ENCODE measurements around the gene ITGA5.

Gene ITGA5

DNA sequence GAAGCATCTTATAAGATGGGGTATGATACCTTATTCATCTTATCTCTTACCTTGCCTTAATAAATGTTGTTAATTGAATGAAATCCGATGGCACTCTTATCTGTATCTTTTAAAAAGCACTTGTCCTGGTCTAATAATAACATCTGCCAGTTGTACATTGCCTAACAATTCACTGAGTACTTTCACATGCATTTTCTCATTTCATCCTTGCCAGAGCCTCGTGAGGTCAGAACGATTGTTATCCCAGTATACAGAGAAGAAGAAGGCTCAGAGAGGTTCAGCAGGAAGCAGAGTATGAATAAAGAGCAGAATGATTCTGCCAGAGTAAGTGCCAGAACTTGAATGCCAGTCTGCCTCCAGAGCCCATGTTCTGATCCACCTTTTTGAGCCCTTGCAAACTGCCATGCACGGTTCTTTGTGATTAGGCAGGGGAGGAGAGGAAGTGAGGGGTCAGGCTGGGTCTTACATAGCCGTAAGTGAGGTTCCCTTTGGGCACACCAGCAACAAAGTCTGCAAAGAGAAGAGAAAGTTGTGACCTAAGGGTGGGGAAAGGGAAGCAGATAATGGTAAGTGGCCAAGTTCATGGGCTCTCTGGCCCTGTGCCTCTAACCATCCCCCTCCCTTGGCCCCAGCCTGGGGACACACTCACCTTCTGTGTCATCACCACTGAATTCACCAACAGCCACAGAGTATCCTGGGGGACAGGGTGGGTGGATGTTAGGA lies 11.7 kb downstream of the ITGA5 start:
- DNase-seq: no peak

DNA sequence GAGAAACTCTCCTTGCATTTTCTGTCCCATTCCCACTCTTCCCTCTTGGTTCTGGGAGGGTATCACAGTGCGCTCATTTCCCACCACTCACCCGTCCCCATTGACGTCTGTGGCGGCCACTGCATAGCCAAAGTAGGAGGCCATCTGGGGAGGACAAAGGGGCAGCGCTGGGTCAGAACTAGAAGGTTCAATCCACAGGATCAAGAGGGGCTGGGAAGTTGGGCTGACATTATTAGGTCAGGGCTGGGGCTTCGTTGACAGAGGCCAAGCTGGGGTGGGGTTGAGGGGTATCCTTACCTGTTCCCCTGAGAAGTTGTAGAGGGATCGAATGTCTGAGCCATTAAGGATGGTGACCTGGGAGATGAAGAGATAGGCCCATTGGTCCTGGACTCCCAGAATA lies 13.5 kb downstream of the ITGA5 start:
- DNase-seq: no peak

DNA sequence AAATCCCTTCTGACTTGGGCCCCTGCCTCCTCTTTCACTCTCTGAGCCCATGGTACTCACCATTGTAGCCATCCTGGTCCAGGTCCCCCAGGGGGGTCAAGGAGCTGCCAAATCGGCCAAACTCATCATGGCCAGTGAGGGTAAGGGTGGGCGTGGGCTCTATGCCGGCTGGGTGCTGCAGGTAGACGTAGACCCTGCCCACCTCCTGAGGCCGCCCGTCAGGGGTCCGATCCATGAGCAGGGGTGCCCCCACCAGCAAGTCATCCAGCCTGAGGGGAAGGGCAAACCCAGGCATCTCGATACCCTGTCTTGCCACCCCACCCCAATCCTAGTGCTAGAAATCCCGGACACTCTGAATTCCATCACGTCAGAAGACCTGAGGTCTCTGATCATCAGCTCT lies 14.0 kb downstream of the ITGA5 start:
- no peak for DNase-seq

DNA sequence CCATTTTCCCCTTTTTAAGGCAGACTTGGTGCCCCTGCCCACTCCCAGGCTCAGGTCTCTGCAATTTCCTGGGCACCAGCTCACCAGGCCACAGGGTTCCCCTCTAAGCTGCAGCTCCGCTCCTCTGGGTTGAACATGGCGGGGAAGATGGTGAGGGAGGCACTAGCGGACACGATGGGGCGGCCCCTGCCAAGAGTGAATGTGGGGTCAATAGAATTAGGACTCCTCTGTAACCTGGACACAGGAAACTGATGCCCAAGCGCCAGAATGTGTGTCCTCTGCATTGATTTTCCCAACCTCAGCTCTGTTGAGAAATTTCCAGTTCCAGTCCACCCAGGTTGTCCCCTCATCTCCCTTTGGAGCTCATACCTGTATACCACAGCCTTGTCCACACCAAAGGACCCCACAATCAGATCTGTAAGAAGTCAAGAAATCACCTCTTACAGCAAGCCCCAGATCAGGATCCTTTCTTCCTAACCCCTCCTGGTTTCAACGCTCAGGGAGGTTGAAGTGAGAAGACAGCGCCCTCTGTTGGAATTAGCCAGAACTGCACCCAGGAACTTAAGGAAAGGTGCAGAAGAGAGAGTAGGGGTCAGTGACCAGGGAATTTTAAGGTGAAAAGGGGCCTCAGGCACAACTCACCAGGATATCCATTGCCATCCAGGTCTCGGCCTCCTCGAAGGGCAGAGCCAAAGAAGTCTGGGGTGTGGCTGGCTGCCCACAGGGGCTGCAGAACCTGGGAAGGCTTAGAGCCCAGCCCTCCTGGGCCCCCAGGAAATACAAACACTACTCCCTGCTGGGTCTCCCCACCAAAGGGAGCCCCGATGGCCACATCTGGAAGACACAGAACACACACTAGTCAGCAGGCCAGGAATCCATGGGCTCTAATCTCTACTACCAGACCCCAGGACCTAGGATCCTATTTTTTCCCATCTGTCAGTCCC lies 14.7 kb downstream of the ITGA5 start:
- peak; percentile 88 for DNase-seq

DNA sequence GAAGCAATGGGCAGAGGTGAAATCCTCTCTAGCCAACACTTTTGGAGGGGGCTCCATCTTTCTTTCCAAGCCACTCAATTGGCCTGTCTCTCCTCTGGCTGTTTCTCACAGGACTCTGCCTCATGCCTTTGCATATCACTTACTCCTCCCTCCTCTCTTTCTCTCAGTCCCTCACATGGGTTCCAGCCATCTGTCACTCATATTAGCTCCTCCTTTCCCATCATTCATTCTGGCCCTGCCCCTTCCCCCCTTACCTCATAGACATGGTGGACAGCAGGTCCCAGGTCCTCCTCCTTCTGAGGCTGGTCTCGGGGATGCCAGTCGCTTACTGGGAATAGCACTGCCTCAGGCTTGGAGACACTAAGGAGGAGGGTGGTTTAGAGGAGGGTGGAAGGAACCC lies 17.9 kb downstream of the ITGA5 start:
- DNase-seq: no peak

DNA sequence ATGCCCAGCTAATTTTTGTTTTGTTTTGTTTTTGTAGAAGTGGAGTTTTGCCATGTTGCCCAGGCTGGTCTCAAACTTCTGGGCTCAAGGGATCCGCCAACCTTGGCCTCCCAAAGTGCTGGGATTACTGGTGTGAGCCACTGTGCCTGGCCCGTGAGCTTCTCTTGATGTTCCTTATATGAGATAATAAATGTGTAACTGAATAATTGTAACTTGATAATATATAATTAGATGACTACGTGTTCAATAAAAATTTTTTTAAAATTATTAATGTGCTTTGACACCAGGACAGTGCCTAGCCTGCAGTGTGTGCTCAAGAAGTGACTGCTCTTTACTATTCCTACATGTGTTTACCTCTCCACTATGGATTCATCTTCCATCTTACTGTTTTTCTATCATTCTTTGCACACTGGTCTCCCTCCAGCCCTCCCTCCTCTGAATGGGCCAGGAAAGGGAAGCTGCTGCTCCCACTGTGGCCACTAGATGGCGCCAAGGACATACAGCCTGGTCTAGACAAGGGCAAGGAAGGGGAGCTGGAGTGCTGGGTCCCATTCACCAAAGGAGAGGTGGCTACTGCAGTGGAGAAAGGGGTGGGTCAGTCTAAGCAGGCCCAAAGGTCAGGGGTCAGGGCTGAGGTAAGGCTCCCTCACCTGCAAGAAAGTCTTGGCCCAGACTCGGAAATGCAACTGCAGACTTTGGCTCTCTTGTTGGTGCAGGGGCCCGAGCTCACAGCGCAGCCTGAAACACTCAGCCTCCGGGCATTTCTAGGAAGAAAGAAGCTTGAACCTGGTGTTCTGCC lies 19.9 kb downstream of the ITGA5 start:
- DNase-seq: peak; percentile 96

DNA sequence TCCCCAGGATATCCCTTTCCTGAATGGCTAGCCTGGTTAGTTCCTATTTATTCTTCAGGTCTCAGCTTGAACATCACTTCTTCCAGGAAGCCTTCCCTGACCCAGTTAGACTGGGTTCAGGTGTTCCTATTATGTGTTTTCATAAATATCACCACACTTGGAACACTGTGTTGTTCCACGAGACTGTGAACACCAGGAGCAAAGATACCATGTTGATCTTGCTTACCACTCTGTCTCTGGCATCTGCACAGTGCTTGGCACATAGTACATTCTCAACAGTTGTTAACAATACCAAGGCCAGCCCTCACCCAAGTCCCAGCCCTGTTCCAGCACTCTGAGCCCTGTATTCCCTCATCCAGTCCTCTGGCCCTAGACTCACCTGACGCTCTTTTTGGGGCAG lies 20.8 kb downstream of the ITGA5 start:
- DNase-seq: no peak

DNA sequence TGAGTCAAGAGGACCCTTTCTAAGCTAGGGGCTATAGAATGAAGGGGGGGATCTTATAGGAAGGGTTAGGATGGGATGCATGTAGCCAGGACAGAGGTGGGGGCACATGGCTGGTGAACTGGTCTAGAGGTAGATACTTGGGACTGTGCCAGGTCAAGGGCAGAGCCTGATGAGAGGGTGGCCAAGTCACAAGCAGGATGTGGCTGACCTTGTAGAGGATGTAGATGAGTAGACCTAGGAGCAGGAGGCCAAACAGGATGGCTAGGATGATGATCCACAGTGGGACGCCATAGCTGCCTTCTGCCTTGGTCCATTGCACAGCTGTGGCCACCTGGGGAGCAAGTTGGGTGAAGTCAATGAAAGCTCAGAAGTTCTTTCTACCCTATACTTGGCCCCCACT lies 21.9 kb downstream of the ITGA5 start:
- no peak for DNase-seq

DNA sequence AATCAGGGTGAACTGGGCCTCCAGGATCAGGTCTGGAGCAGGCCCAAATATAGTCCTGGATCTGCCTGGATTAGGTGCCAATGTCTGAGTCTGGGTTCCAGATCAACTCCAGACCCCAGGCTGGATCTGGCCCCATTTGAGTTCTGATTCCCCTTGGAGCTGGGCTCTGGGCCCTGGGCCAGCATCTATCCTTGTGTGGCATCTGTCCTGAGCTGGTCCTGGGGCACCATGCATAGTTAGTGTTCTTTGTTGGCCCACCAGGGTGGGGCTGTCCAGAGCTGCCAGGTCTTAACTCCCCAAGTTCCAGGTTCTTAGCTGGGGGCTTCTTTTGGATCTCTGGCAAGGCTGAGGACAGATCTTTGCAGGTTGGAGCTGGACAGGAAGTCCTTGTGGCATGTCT lies 23.5 kb downstream of the ITGA5 start:
- DNase-seq: no peak

DNA sequence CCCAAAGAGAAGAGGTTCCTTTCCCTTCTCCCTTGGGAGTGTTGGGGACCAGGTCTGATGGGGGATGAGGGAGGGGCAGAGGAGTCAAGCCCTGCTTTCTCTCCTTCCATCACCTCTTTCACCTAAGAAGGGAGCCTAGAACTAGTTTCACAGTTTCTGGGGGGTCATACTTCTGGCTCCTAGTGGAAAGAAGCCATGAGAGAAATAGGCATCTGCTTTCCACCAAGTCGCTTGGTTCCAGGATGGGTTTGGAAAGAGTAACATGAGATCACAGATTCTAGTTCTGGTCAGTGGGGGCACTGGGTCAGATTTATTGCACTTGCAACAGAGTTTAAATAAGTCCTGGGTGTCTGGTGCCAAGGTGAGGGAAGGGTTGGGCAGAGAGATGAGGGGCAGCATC lies 24.1 kb downstream of the ITGA5 start:
- no peak for DNase-seq

DNA sequence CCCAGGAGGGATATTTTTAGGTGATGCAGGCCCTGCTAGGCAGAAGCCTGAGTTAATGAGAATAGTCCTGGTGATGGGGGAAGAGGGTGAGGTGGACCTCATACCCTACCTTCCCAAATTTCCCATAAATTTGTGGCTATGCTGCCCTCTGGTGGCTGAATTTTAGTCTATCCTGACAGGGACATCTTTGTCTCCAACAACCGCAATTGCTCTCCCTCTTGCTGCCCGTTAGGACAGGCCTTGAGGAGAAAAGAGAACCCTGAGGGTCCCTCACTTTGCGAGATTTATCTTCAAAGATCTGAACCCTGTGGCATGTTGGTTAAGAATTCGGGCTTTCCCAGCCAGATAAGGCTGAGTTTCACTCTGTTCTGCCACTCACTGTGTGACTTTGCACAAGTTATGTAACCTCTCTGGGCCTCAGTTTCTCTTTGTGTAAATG lies 24.8 kb downstream of the ITGA5 start:
- peak; percentile 75 for DNase-seq

DNA sequence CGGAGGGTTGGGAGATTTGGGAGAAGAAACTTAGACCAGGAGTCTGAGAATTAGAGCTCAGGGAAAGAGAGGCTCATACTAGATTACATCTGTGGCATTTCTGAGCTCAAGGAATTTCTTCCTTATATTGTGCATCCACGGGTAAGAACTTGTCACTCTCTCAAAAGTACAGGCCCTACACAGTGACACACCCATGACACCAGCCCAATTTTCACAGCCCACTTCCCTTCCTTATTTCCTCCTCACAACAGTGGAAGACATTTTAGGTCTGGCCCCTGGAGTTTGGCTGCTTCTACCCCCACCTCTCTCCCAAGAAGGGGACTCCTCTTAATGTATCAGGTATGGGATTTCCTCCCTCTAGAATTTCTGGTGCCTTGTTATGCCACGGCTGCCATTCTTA lies 25.3 kb downstream of the ITGA5 start:
- no peak for DNase-seq

DNA sequence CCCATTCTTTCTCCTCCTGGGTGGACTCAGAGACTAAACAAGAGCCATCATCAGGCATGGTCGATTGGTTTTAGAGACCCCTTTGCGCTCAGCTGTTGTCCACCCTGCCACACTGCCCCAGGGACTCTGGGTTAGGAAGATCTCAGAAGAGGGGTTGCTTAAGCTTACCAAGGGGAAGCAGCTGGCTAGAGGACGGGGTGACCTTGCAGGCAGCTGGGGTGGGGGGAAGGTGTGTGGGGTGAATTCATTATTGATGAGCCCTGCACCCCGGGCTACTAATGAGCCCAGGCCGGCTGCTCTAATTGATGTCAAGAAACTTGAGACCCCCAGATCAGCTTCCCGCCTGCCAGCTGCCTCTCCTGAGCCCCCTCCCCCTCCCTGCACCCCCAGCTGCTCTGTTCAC lies 25.9 kb downstream of the ITGA5 start:
- no peak for DNase-seq

DNA sequence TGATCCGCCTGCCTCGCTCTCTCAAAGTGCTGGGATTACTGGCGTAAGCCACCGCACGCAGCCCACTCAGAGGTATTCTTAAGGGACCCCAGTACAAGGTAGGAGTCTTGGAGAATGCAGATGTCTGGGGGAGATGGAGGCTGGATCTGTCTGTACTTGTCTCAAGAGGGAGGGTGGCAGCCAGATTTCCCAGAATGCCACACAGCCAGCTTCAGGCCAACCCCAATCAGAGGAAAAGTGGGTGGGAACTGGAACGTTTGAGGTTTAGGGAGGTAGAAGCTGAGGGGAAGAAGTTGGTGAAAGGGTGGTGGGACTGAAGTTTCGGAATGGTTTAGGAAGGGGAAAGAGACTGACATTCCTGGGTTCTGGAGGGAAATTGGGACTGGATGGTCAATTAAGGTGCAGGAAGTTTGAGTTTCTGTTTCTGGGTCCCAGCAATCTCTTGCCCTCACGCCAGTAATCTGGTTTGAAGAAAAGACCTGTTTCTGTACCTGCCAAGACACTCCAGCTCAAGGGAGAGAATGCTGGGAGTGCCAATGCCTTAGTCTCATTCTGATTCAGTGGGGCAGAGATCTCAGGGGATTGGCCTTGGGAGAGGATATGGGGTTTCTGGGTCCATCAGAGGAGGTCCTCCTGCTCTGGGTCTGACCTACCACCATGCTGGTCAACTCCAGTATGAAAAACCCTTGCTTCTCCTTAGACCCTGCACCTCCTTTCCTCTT lies 26.4 kb downstream of the ITGA5 start:
- no peak for DNase-seq

DNA sequence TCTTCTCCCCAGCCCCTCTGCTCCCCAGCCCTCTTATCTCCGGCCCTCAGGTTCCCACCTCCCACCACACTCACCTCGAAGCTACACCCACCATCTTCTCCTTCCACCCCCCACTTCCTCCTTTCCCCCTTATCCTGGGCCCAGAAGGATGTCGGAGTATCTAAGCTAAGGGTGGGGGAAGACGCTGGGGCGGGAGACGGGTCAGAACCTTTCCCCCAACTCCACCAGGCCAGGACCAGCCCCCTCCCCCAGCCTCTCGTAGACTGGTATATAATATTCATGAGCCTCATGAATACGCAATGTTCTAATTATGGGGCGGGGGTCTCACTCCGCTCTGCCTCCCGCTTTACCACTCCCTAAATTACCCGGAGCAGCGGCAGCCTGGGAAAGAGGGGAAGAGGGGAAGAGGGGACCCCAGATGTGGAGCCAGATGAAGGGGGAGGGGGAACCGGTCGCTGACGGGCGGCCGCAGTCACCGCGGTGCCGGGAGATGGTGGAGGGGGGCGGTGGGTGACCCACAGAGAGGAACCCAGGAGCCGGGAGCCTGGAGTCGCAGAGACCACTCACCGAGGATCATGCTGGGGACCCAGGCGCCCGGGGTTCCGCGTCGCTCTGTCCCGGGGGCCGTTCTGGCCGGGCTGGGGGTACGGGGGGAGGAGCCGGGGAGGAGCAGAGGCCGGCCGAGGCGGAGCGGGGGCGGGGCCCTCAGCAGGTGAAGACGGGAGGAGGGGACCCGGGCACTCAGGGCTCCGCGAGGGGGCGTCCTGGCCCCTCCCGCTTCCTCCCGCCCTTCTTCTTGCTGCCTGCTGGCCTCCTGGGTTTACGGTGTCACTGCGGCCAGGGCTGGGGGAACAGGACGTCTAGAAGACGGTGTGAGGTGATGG lies 28.2 kb downstream of the ITGA5 start:
- peak; percentile 89 for DNase-seq

DNA sequence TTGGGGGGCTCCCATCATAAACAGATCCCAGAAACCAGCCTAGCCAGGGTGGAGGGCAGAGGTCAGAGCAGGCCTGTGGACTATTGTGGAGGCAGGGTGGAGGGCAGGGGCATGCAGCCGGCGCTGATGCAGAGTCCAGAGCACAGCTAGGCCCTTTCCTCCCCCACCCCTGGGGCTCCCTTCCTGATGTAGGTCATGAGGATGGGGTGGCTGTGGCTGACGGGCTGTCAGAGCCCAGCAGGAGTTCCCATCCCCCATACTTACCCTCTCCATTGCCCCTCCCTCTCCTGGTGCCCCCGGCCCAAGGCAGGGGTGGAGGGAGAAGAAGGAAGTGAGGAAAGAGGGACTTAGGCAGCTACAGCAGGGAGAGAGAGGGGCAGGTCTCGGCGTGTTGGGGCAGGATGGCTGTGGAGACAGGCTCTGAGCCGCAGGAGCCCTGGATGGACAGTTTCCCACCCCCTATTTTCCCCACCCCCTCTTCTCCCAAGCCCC lies 28.8 kb downstream of the ITGA5 start:
- DNase-seq: no peak

DNA sequence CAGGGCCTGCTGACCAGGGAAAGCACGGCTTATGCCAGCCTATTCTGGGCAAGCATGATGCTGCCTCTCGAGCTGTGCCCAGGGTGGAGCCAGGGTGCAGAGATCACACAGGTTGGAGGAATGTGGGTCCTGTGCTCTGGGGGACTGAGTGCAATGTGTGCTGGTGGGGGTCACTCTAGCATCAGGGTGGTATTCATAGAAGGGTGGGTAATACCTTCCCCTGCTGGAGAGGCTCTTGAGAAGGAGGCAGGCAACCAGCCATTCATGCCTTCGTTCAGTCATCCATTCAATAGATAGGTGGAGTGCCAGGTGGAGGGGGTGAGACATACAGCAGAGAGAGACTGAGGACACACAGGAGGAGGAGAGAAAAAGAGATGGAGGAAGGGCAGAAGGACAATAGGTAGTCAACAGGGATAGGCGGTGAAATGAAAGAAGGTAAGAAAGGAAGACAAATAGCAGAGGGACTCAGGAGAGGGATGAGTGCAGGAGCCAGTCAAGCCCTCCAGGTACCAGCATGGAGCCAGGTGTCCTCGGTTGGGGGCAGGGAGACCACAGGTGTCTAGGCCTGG lies 29.4 kb downstream of the ITGA5 start:
- DNase-seq: no peak

DNA sequence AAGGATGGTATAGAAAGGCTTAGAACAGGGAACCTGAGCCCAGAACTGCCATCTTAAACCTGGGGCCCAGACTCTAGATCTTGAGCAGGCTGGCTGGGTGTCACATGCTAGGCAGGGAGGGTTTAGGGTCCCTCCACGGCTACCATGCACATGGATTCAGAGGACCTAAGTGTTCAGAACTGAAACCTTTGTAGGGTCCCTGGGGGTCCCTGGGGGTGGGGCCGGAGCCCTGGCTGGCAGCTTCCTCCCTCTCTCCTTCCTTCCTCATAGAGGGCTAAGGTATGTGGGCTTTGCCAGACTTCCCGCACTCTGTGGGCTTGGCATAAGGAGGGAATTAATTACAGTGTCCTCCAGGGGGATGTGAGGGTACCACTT lies 29.9 kb downstream of the ITGA5 start:
- no peak for DNase-seq

DNA sequence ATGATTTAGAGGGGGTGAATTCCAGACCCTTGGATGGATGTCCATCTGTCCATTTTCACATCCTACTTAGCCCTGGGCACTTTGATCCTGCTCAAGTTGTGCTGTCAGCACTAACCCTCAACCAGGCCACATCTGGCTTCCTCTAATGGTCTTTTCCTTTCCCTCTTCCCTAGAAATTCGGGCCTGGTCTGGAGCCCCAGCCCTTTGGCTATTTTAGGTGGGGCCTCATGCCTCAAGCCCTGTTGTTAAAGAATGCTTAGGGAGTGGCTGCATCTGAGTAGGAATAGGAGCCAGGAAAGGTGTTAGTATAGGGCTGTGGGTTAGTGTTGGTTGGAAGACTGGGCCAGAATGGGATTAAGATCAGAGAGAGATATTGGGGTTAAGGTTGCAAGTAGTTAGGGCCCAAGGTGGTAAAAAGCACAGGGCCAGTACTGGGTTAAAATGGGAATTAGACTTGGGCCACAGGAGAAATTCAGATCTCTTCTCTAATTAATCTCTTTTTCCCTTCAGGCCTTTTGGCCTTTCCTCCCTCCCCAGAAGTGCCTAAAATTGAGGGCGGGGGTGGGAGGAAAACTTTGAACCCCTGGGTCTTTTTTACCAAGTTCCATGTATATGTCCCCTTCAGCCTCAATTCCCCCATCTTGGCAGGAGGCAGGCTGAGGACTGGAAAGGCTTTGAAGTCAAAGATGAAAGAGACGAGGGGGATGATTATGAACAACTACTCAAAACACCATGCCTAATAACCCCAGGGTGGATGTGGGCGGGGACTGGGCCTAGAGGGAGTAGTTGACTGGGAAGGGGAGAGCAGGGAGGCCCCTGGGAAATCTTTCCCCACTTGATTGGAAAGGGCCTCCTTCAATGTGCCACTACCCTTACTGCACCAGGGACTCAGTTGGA lies 30.6 kb downstream of the ITGA5 start:
- no peak for DNase-seq

DNA sequence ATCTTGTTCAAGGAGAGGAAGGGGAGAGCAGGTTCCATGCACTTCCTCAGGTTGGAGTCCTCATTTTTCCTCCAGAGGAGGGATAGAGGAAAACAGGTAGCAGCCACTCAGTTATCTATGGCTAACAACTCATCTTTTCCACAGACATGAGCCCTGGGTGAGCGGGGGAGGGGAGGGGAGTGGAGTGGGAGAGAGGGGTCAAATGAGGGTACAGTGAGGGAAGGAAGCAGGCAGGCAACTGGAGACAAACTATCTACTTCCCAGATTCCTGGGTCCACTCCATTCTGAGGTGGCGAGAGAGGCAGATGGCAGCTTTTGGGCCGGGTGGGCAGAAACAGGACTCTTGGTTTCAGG lies 32.0 kb downstream of the ITGA5 start:
- DNase-seq: no peak
